ENCODE data around the gene CDH20.

CDH20 gene

DNA sequence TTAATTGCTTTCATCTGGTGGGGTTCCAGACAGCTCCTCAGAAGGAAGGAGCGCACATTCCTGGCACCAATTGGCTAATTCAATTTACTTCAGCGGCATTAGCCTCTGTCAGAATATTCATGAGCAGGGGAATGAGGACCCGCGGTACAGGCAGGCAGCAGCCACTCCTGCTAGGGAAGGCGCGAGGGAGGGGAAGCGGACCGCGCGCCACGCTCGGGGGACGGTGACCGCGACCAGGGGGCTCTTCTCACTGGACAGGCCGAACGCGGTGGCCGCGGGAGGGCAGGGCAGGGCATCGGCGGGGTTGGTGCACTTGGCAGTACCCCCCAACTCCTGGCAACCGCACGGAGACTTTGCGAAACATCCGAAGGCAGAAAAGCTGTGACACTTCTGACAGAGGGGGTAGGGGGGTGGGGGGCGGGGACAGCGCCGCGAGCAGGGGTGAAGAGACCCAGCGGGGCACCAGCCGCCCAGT is at the start of gene CDH20:
Gene CDH20, plus strand, starts transcription at position 160 of the 475 bp plus-strand sequence.
- DNase-seq: peak; percentile 65

DNA sequence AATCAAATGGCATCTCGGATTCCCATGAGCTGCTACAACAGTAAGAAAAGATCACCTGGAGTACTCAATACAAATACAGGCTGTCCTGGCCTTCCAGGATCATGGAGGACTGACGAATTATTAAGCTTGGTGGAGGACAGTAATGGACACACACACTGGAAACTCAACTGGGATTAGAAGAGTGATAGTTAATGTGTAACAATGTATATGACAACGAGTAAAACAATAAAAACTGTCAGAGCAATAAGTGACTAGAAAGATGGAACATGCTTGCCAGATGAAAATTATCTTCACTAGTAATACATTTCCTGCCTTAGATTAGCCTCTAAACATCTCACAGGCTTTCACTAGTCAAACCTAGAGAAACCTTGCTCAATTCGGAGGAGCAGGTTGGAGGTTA is 49.2 kb upstream of the CDH20 start:
- no peak for DNase-seq

DNA sequence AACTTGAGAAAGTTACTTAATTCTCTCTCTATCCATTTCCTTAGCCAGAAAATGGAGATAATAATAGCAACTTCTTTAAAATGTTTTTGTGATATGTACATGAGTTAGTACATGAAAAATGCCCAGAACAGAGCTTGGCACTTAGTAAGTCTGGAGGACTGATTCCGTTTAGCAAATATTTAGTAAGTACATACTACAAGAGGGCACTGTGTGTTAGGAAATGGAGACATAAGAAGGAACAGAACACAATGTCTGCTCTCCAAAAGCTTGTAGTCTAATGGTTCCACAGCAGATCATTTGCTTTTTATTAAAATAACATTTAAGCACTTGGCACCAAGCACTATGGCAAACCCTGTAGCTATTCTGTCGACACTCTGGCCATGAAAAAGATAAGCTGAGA is 47.5 kb upstream of the CDH20 start:
- no peak for DNase-seq

DNA sequence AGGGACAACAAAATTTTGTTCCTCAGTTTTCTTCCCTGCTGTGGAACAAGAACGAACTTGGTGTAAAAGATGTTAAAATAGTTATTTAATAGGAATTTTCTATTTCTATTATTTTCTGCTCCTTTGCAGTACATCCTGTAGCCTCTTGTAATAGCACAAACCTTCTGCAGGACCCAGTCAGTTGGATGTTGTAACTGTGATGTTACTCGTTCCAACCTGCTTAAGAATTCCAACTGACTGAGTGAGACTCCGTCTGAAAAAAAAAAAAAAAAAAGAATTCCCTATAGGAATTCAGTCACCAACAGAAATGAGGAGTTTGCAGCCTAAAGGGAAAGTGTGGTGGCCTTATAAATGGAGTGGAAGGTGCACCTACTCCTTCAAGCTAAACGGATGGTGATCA is 46.4 kb upstream of the CDH20 start:
- no peak for DNase-seq

DNA sequence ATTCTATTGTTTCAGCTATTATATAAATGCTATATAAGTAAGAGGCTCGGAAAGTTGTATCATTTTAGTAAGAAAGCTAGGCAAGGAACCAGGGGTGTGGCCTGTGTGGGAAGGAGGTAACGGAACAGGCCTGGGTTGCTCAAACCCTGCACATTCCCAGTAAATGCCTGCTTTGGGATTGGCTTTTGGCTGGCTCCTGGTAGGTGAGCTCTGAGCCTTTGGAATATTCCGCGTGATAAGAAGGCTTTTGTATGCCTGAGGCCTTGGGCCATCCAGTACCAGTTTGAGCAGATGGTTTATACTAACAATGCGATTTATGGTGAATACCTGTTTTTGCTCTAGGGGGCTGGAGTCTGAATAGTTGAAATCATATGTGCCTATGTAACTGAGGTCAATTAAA is 42.6 kb upstream of the CDH20 start:
- DNase-seq: no peak

DNA sequence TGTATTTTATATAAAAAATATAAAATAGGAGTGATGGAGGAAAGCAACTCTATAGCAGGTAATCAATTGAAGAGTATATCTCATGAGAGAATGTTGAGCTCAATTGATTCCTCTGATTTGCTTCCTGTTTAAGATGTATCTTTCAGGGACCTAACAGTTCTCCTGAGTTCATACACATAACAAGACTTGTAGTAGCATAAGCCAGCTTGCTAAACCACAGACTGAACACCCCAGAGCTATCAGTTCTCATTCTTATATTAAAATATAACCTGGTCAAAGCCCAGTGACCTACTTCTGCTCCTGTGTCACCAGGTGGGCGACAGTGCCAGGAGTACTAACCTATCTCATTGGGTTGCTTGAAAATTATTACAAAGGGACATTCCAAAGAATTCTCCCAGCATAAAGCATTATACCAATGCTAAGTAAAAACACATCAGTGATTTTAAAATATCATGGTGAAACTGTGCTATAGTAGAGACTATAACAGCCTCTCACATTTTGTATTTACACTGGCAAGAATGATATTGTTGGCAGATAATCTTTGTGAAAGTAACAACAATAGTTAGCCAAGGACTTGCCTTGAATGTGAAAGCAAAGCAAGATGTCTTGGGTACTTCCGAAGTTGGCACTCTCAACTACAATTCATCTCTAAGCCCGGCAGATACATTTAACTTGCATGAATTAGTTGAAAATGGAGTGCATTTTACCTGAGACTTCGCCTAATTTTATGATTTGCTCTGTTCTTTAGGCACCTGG is 40.8 kb upstream of the CDH20 start:
- no peak for DNase-seq

DNA sequence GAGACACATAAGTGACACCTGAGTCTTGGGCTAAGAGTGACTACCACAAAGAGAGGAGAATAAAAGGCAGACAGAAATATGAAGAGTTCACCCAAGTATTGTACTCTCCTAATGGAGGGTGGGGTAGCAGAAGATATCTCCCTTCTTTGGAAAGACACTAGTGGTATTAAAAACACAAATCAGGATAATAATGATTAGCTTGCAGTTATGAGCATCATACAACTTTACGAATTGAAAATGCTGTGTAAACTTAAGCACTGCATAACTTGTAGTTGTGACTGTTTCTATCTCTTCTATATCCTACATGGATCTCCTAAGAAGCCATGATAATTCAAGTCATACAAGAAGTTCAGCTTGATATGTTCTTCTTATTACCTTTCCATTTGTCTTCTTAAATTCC is 38.1 kb upstream of the CDH20 start:
- no peak for DNase-seq

DNA sequence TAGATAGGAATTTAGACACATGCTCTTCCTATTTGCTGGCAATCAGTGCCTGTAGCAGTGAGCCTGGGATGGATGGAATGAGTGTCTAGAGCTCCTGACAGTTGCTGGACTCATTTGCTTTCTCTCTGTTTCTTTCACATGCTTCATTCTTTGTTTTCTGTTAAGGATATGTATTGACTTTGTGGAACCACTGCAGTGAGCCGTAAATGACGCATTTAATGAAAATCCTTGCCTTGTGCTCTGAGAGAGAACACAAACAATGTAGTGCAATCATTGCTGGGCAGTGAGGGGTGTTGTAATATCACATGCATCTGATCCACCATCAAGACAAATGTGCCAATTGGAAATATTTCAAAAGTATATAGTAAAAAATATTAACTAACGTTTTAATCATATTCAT is 25.2 kb upstream of the CDH20 start:
- DNase-seq: no peak

DNA sequence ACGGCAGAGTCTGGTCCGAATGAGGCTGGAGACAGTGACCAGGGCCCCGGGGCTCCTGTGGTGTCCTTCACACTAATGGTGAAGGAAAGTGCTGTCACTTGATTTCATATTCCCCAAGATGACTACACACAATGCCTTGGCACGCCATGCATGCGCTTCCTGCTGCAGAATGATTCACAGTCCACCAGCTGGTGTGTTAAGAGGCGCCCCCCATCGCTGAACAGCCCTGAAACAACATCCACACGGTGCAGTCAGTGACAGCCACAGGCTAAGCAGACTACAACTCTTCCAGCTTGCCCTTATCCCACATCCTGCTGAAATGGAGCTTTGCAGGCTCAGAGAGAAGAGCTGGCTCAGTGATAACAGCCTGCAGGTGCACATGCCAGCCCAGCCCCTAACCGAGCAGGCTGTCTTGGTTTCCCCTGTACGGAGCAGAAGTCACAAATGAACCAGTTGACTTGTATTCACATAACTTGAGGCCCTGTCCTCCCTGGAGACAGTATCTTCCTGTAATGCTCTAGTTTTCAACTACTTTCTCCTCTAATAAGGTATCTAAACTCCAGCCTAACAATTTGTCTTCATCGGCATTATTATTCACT is 24.3 kb upstream of the CDH20 start:
- peak; percentile 18 for DNase-seq

DNA sequence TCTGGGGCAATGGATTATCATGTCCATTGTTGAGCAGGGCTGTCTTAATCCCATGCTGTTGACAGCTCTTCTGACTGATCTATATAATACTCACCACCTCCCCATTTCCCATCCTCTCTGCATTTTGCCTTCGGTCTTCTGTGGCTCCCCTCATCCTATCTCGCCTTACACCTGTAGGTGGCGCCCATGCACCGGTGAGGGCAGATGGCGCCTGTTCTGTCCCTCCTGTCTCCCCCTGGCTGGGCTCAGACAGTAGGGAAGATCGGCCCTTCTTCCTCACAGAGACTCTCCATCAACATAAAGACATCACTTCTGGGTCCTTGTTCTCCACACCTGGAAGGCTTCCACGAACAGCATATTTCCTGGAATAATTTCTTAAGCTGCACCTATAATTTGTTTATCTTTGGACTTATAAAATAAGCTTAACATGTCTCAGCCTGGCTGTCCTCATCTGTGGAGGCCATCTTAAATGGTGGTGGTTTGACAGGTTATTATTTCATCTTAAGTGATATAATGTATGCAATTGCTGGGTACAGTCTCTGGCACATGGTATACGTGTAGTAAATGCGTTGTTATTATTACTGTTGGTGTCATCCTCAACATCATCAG is 10.9 kb upstream of the CDH20 start:
- peak; percentile 78 for DNase-seq

DNA sequence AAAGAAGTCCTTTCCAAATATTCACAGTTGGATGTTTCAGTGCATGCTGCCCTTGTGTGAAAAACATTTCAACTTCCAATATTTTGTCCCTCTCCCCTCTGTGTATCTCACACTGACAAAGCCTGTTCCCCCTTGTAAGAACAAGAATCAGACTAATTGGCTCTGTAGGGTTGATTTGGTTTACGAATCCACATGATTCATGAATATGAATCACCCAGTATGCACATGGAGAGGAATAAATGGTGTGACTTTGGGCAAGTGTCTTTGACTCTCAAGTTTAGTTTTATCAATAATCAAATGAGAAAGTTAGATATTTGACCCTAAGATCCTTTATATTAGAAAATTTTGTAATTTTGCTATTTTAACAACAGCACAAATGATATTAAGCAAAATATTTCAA is 9.3 kb upstream of the CDH20 start:
- DNase-seq: no peak

DNA sequence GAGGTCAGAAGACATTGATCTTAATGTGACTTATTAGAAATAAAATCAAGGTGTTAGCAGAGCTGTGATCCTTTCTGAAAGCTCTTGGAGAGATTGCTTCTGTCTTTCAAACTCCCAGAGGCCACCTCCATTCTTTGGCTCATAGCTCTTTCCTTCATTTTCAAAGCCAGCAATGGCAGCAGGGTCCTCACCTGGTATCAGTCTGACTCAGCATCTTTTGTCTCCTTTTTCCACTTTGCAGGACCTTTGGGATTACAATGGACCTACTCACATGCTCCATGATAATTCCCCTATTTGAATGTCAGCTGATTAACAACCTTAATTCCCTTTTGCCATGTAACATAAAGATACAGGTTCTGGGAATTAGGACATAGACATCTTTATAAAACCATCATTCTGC is 6.8 kb upstream of the CDH20 start:
- DNase-seq: no peak

DNA sequence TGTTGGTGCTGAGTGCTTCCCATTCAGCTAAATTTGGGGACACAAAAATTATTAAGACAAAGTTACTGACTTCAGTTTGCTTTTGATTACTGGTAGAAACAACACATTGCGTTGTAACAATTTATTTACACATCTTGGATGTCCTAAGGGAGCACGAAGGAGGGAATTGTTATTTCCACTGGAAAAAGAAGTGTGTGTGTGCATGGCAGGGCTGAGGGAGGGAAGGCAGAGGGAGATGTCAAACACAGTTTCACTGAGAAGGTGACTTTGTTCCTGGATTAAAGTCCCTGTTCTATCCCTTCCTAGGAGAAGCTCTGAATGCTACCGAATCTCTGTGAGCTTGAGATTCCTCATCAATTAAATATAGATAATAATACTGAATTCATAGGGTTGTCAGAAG is 3.8 kb upstream of the CDH20 start:
- DNase-seq: no peak

DNA sequence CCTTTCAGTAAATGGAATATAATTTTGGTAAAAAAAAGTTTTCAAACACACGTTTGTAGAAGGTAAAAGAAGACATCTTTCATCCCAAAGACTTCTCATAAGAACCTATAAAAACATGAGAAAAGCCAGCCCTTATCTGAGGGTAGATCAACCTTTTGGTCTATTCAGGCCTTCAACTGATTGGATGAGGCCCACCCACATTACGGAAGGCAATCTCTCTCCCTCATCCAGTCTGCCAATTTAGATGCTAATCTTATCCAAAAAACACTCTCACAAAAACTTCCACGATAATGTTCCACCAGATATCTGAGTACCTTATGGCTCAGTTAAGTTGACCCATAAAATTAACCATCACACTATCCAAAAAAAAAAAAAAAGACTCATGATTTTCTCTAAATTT is 2.2 kb upstream of the CDH20 start:
- no peak for DNase-seq

DNA sequence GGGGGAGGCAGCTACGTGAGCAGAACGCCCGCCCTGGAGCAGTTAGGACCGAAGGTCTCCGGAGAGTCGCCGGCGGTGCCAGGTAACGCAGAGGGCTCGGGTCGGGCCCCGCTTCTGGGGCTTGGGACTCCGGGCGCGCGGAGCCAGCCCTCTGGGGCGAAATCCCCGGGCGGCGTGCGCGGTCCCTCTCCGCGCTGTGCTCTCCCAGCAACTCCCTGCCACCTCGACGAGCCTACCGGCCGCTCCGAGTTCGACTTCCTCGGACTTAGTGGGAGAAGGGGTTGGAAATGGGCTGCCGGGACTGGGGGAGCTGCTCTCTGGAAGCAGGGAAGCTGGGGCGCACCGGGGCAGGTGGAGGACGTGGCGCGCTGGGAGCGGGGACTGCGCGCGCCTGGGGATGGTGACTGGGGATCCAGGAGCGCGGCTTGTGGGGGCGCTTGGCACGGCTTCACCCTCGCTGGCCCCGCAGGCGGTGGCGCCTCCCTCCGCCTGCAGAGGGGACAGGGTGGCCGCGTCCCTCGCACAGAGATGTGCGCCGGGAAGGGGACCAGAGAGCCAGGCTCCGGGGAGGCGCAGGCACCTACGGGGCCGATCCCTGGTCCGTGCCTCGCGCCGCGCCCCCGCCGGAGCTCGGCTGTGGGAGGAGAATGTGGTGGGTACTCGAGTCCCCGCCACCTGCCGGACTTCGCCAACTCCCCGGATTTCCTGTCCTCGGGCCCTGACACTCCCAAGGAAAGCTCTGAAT is 688 bp downstream of the CDH20 start:
- peak; percentile 68 for DNase-seq

DNA sequence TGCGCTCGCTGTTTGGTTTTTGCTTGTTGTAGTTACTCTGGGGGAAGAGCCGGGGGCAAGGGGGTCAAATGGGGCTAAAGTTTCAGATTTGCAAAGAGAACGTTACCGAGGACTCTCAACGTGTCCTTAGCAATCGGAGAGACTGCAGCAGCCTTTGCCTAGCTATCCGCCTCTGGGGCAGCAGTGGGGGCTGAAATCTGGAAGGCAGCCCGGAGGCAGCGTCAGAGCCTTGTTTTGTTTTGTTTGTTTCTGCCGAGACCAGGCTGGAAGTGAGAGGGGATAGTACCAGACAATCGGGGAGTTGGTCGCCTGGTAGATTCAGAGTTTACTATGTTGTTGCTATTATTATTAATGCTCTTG is 1.2 kb downstream of the CDH20 start:
- peak; percentile 84 for DNase-seq

DNA sequence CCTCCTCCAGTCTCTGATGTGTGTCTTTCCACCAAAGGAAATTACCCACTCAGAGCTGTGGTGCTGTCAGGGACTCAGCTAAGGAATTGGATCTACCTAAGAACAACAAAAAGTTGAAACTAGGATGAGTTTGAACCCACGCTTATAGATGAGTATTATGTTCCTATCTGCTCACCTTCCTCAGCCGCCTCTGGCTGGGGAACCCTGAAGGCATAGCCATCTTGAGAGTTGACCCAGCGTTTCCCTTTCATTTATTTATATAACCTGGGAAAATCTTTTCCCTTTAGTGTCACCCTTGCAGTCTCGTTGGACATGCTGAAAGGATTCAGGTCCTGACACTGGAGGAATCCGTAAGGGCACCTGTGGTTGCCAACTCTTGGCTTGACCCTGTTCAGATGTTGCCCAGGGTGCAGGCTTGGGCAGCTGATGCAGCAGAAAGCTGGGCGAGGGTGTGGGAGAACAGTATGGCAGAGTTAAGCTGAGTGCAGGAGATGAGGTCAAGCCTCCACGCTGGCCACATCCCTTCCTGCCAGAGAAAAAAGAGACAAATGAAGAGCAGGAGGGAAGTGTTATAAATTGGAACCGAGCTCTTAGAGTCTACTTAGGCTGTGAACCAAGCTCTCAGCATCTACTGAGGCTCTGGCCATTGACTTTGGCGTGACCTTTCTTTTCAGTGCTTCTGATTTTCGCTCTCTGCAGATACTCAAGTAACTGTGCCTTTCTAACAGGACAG is 1.9 kb downstream of the CDH20 start:
- DNase-seq: peak; percentile 64

DNA sequence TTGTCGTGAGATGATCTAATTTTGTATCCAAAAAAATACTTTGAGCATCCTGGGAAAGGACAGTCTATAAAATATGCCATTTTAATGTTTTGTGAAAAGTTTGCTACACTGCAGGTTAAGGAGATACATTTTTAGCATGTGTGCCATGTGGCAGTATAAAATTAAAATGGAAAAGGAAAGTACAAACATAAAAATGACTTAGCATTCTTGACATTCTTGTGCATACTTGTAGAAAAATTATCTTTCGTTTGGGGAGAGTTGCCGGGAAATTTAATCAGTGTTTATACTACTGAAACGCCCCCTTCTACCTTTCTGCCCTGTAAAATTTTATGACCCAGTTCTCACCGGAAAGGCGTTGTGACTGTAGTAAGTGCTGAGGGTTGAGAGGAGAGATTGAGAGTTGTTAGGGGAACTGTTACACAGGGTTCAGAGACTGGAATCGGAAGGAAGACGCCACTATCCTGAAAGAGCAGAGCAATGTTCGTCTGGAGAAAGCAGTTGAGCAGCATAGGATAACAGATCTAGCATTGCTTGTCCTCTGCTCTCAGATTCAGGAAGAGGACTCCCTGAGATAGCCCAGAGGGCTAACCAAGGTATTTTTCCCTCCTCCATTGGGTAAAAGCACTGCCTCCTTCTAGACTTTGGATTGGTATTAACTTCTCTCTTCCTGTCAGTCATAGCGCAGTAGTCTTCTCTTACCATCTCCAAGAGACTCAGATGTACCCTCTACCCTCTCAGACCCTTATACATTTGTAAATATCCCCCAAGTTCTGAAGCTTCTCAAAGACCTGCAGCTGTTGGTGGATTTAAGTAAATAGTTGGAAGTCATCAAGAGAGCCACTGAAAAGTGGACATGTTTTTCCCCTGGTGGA is 2.7 kb downstream of the CDH20 start:
- peak; percentile 64 for DNase-seq

DNA sequence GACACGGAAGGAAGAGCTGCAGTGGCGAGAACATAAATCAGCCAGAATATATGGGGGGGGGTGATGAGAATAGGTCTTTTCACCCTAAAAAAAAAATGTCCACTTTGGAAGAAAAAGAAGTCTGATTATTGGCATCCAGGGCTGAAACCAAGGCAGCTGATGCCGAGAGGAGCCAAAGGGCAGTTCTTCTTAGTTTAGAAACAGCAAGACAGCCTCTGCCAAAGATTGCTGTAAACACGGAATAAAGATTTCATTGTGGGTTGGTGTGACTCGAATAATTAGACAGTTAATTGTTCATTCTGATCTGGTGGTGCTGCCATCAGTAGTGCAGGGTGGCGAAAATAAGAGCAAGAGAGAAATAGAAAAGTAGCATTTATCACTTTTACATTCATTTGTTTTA is 3.5 kb downstream of the CDH20 start:
- peak; percentile 94 for DNase-seq

DNA sequence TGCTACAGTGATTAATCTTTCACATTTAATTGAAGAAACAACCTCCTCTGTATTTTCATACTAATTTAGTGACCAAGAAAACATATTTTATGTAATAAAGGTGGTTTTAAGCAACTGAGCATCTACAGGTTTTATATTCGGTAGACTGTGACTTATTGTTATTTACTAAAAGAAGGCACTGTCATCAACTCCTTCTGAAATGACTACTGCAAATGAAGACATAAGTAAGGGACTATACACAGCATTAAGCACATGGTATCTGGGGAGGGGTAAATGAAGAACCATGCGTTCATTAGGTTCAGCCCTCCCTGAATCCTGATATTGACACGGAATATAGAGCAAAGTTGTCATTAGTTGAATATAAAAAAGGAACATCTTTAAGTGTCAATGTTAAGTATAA is 4.3 kb downstream of the CDH20 start:
- no peak for DNase-seq

DNA sequence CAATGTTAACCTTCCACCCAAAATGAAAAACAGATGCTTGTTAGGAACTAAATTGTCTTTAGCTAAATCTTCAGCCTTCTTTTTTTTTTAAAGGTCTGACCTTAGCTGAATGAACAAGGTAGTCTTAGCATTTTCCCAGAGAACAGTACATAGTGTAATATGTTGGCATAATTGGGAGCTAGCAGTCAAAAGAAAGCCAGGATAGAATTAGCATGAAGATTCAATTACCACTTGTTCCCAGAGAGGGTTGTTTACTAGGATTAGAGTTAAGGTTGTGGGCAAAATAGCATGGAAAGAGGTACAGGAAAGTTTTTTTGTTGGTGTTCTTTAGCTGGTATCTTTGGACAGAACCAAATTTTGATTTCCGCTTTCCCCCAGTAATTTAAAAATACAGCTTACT is 6.9 kb downstream of the CDH20 start:
- DNase-seq: peak; percentile 39

DNA sequence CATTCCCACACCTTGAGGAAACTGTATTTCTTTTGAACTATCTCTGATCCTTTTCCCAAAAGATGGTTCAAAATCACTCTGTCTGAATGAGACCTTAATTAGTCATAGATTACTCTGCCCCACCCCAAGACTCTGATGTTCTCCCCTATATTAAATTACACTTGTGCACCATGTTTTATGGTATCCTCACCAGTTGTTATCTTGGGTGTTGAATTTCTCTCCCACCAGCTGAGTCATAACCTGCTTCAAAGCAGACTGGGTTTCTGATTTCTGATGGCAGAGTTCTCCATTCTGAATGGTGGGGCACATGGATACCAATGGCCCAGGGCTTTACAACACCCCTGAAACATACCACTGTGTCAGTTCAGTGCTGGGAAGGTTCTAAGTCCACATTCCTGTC is 15.0 kb downstream of the CDH20 start:
- DNase-seq: no peak

Data from midbrain (tissue), 1 donor.